H9 (cell line): Measurements from ENCODE around the gene MYL3. TPM values are rescaled to one million over a fixed set of nuclear protein-coding genes. Genes with fewer than 3 reads are reported as not detected.
A peak's percentile ranks its signal among the peaks of the same experiment; 100 is the strongest.

Source experiments
- DNase-seq: peaks from one replicate; pipeline ENCODE4 v3.0.0-alpha.2; 2017
- H2AFZ ChIP-seq: one replicate; pipeline ENCODE4 v1.6.1; 2013; ENCODE audit warnings: mild to moderate bottlenecking, low read length, control low read depth, moderate library complexity
- H2AK5ac ChIP-seq: 2 replicates; pipeline ENCODE4 v1.6.1; 2013; ENCODE audit warnings: low read length, control low read depth, mixed read lengths; ENCODE audit not compliant: insufficient read length
- H2BK120ac ChIP-seq: one replicate; pipeline ENCODE4 v1.6.1; 2013; ENCODE audit warnings: low read depth, mild to moderate bottlenecking, low read length, control low read depth, inconsistent platforms; ENCODE audit not compliant: poor library complexity, severe bottlenecking
- H2BK12ac ChIP-seq: 2 replicates; pipeline ENCODE4 v1.6.1; 2013; ENCODE audit warnings: low read length, control low read depth, mixed read lengths, low read depth; ENCODE audit not compliant: insufficient read length
- H2BK15ac ChIP-seq: 2 replicates; pipeline ENCODE4 v1.6.1; 2013; ENCODE audit warnings: low read depth, low read length, control low read depth
- H2BK20ac ChIP-seq: one replicate; pipeline ENCODE4 v1.6.1; 2013; ENCODE audit warnings: low read depth, mild to moderate bottlenecking, low read length, control low read depth, inconsistent platforms; ENCODE audit not compliant: poor library complexity, severe bottlenecking
- H2BK5ac ChIP-seq: 2 replicates; pipeline ENCODE4 v1.6.1; 2013; ENCODE audit warnings: low read length, control low read depth, mixed read lengths; ENCODE audit not compliant: insufficient read length
- H3K14ac ChIP-seq: 2 replicates; pipeline ENCODE4 v1.6.1; 2013; ENCODE audit warnings: low read length, control low read depth; ENCODE audit not compliant: insufficient read depth
- H3K18ac ChIP-seq: 2 replicates; pipeline ENCODE4 v1.6.1; 2013; ENCODE audit warnings: low read depth, mild to moderate bottlenecking, mixed read lengths, low read length, control low read depth; ENCODE audit not compliant: insufficient read length
- H3K23ac ChIP-seq: 2 replicates; pipeline ENCODE4 v1.6.1; 2013; ENCODE audit warnings: low read length, control low read depth, mixed read lengths, low read depth; ENCODE audit not compliant: insufficient read length
- H3K23me2 ChIP-seq: 2 replicates; pipeline ENCODE4 v1.6.1; 2013; ENCODE audit warnings: low read depth, mild to moderate bottlenecking, mixed read lengths, low read length, control low read depth; ENCODE audit not compliant: insufficient read length, poor library complexity, severe bottlenecking
- H3K27ac ChIP-seq: 2 replicates; pipeline ENCODE4 v1.5.1; 2013; ENCODE audit warnings: low read length, control low read depth, mixed read lengths, low read depth; ENCODE audit not compliant: insufficient read length
- H3K27me3 ChIP-seq: 2 replicates; pipeline ENCODE4 v1.6.1; 2013; ENCODE audit warnings: low read length, control low read depth, inconsistent platforms; ENCODE audit not compliant: insufficient read depth
- H3K4ac ChIP-seq: 2 replicates; pipeline ENCODE4 v1.6.1; 2013; ENCODE audit warnings: low read depth, mild to moderate bottlenecking, control low read depth, inconsistent platforms, low read length, moderate library complexity
- H3K4me1 ChIP-seq: 2 replicates; pipeline ENCODE4 v1.6.1; 2013; ENCODE audit warnings: low read length, control low read depth, inconsistent platforms; ENCODE audit not compliant: insufficient read depth
- H3K4me2 ChIP-seq: 2 replicates; pipeline ENCODE4 v1.6.1; 2013; ENCODE audit warnings: low read length, control low read depth, mixed read lengths; ENCODE audit not compliant: insufficient read length, insufficient read depth
- H3K56ac ChIP-seq: 2 replicates; pipeline ENCODE4 v1.6.1; 2013; ENCODE audit warnings: low read depth, mild to moderate bottlenecking, mixed read lengths, low read length, control low read depth; ENCODE audit not compliant: insufficient read length
- H3K79me1 ChIP-seq: 2 replicates; pipeline ENCODE4 v1.6.1; 2013; ENCODE audit warnings: low read depth, mild to moderate bottlenecking, moderate library complexity, low read length, control low read depth, inconsistent platforms; ENCODE audit not compliant: insufficient read depth, poor library complexity, severe bottlenecking
- H3K79me2 ChIP-seq: 2 replicates; pipeline ENCODE4 v1.6.1; 2013; ENCODE audit warnings: low read length, control low read depth, inconsistent platforms; ENCODE audit not compliant: insufficient read depth
- H3K9ac ChIP-seq: 2 replicates; pipeline ENCODE4 v1.6.1; 2013; ENCODE audit warnings: low read length, control low read depth, mixed read lengths; ENCODE audit not compliant: insufficient read length; ENCODE audit errors: extremely low read depth
- H3K9me3 ChIP-seq: one replicate; pipeline ENCODE4 v1.6.1; 2013; ENCODE audit warnings: low read depth, low read length, inconsistent platforms; ENCODE audit not compliant: control insufficient read depth
- H3T11ph ChIP-seq: one replicate; pipeline ENCODE4 v1.6.1; 2013; ENCODE audit warnings: mild to moderate bottlenecking, low read length, control low read depth, inconsistent platforms
- H4K20me1 ChIP-seq: one replicate; pipeline ENCODE4 v1.6.1; 2013; ENCODE audit not compliant: control insufficient read depth, insufficient read length, insufficient read depth
- H4K5ac ChIP-seq: 2 replicates; pipeline ENCODE4 v1.6.1; 2013; ENCODE audit warnings: low read depth, mild to moderate bottlenecking, mixed read lengths, low read length, control low read depth; ENCODE audit not compliant: insufficient read length
- H4K8ac ChIP-seq: replicated peaks from 2 replicates; pipeline ENCODE4 v1.6.1; 2013; ENCODE audit warnings: low read length, control low read depth, mixed read lengths, low read depth; ENCODE audit not compliant: insufficient read length
- H4K91ac ChIP-seq: 2 replicates; pipeline ENCODE4 v1.6.1; 2013; ENCODE audit warnings: low read depth, mild to moderate bottlenecking, moderate library complexity, mixed read lengths, low read length, control low read depth; ENCODE audit not compliant: insufficient read length
- H3K27ac Mint-ChIP-seq, 3 experiments: 2 replicates in 2 of 3; 3 replicates in 1 of 3; pipeline ENCODE4 v1.8.0; 2020 to 2021; ENCODE audit warnings: mixed read lengths in 3 of 3, mild to moderate bottlenecking in 1 of 3, moderate library complexity in 1 of 3
- H3K27me3 Mint-ChIP-seq: 2 replicates; pipeline ENCODE4 v1.8.0; 2021; ENCODE audit warnings: low read depth, mild to moderate bottlenecking, moderate library complexity, mixed read lengths
- H3K36me3 Mint-ChIP-seq, 3 experiments: 2 replicates in 2 of 3; 3 replicates in 1 of 3; pipeline ENCODE4 v1.8.0; 2020 to 2021; ENCODE audit warnings: low read depth in 3 of 3, mixed read lengths in 3 of 3; ENCODE audit not compliant: insufficient read depth in 1 of 3
- H3K4me1 Mint-ChIP-seq, 2 experiments: 2 replicates each; pipeline ENCODE4 v1.8.0; 2020; ENCODE audit warnings: mixed read lengths in 2 of 2
- H3K4me3 Mint-ChIP-seq, 2 experiments: 2 replicates in 1 of 2; 3 replicates in 1 of 2; pipeline ENCODE4 v1.8.0; 2020 to 2021; ENCODE audit warnings: mild to moderate bottlenecking in 2 of 2, mixed read lengths in 2 of 2, moderate library complexity in 1 of 2
- H3K9me3 Mint-ChIP-seq, 2 experiments: 2 replicates in 1 of 2; 3 replicates in 1 of 2; pipeline ENCODE4 v1.8.0; 2020; ENCODE audit warnings: mild to moderate bottlenecking in 2 of 2, mixed read lengths in 2 of 2, moderate library complexity in 1 of 2
- CTCF ChIP-seq: fragments of 200-600 bp; sonication (generic); conservative IDR thresholded peaks from 3 replicates; pipeline ENCODE4 v1.8.0; 2021; ENCODE audit warnings: antibody characterized with exemption, mild to moderate bottlenecking
- WGBS: extraction: QIAGEN DNeasy Blood & Tissue Kit; methylation state at CpG from one replicate; pipeline ENCODE4 v1.1.7; 2013; ENCODE audit warnings: missing lambda C conversion rate, low lambda C conversion rate, mixed read lengths; ENCODE audit not compliant: insufficient read length; ENCODE audit errors: extremely low coverage; 5-methylcytosine and 5-hydroxymethylcytosine counted together
- total RNA-seq: library from RNA; stranded (reverse); gene quantifications from 2 replicates; pipeline ENCODE4 v1.2.1, GENCODE V29; 2021

Gene MYL3
- total RNA-seq, 1 experiment from 2014 or later, result 0.24 TPM

GRCh38 chr3:46859001-46859710 lies 4.1 kb downstream of the MYL3 start:
- Histone ChIP-seq H3K79me2 (no peaks in the 10 kb centered on the region), H4K91ac (no peak overlapping the region), H4K5ac (no peak overlapping the region), H2AFZ (no peak overlapping the region), H3K79me1 (no peaks in the 10 kb centered on the region), H2AK5ac (no peak overlapping the region), H4K20me1 (no peaks in the 10 kb centered on the region), H3K4me1 (no peaks in the 10 kb centered on the region), H2BK20ac (no peak overlapping the region), H3K56ac (no peak overlapping the region), H3K23me2 (no peaks in the 10 kb centered on the region), H3K23ac (no peak overlapping the region), H3K4me2 (no peak overlapping the region), H3K9ac (no peak overlapping the region), H2BK120ac (no peak overlapping the region), H4K8ac (no peak overlapping the region), H3K18ac (no peak overlapping the region), H3K4ac (no peak overlapping the region), H3K9me3 (no peaks in the 10 kb centered on the region), H3T11ph (no peak overlapping the region), H2BK5ac (no peak overlapping the region), H3K14ac (no peak overlapping the region), H2BK12ac (no peak overlapping the region), H3K27me3 (no peaks in the 10 kb centered on the region), H2BK15ac (no peak overlapping the region), H3K27ac (no peak overlapping the region)
- WGBS, result no CpG with 5 or more reads among the region's 11 CpGs
- DNase-seq, result no peak
- Mint-ChIP-seq H3K4me3 (no peak overlapping the region), H3K27me3 (peaks cover 36% of the 10 kb centered on the region), H3K27ac (0 out of 7 replicates have a peak overlapping the region, but pooled peaks of 1 of the 3 experiments have one; percentile 45), H3K9me3 (no peaks in the 10 kb centered on the region; a peak in 1 of 5 replicates), H3K4me1 (peaks cover 8 to 12% of the 10 kb centered on the region in 2 experiments), H3K36me3 (no peaks in the 10 kb centered on the region)
- no peak for TF ChIP-seq CTCF
